Activated naive CD8-positive, alpha-beta T cell (primary cell): ENCODE measurements around the gene STXBP5L.
"Not testable (repeated sequence)": the region's sequence is repeated elsewhere in the genome, so short reads cannot be mapped to it uniquely, and the experiment has no call there.

Source experiments
- H3K27ac Mint-ChIP-seq: one replicate; pipeline ENCODE4 v1.8.0; 2021; ENCODE audit warnings: mixed read lengths
- H3K27me3 Mint-ChIP-seq: one replicate; pipeline ENCODE4 v1.8.0; 2021; ENCODE audit warnings: mixed read lengths
- H3K36me3 Mint-ChIP-seq: one replicate; pipeline ENCODE4 v1.8.0; 2021; ENCODE audit warnings: mixed read lengths
- H3K4me1 Mint-ChIP-seq: one replicate; pipeline ENCODE4 v1.8.0; 2021; ENCODE audit warnings: low read depth, mixed read lengths
- H3K4me3 Mint-ChIP-seq: one replicate; pipeline ENCODE4 v1.8.0; 2021; ENCODE audit warnings: mild to moderate bottlenecking, mixed read lengths
- H3K9me3 Mint-ChIP-seq: one replicate; pipeline ENCODE4 v1.8.0; 2021; ENCODE audit warnings: low read depth, mixed read lengths

The STXBP5L gene

GRCh38 chr3:121232309-121233225 is 324.6 kb downstream of the STXBP5L start:
- Mint-ChIP-seq H3K4me3 (no peak overlapping the region), H3K36me3 (no peaks in the 10 kb centered on the region), H3K27ac (no peak overlapping the region)

GRCh38 chr3:121243208-121243607 is 335.2 kb downstream of the STXBP5L start:
- Mint-ChIP-seq H3K27me3 (no peaks in the 10 kb centered on the region), H3K4me3 (no peak overlapping the region), H3K36me3 (no peaks in the 10 kb centered on the region), H3K4me1 (no peaks in the 10 kb centered on the region), H3K27ac (no peak overlapping the region), H3K9me3 (no peaks in the 10 kb centered on the region)

More at GRCh38 chr3:121232309-121233225, 324.6 kb downstream of the STXBP5L start:
- H3K9me3 Mint-ChIP-seq: no peaks in the 10 kb centered on the region
- no peaks in the 10 kb centered on the region for H3K4me1 Mint-ChIP-seq
- no peaks in the 10 kb centered on the region for H3K27me3 Mint-ChIP-seq

GRCh38 chr3:121252676-121253075 is 344.7 kb downstream of the STXBP5L start:
- H3K9me3 Mint-ChIP-seq: peaks cover 8% of the 10 kb centered on the region
- H3K36me3 Mint-ChIP-seq: no peaks in the 10 kb centered on the region
- no peak overlapping the region for H3K27ac Mint-ChIP-seq
- no peak overlapping the region for H3K4me3 Mint-ChIP-seq
- H3K4me1 Mint-ChIP-seq: no peaks in the 10 kb centered on the region
- peaks cover 1% of the 10 kb centered on the region for H3K27me3 Mint-ChIP-seq

GRCh38 chr3:121269389-121269788 is 361.4 kb downstream of the STXBP5L start:
- H3K36me3 Mint-ChIP-seq: no peaks in the 10 kb centered on the region
- H3K4me3 Mint-ChIP-seq: no peak overlapping the region
- H3K4me1 Mint-ChIP-seq: no peaks in the 10 kb centered on the region
- peaks cover 24% of the 10 kb centered on the region for H3K9me3 Mint-ChIP-seq
- H3K27me3 Mint-ChIP-seq: no peaks in the 10 kb centered on the region
- no peak overlapping the region for H3K27ac Mint-ChIP-seq

- Mint-ChIP-seq H3K4me3 (no peak overlapping the region), H3K27me3 (no peaks in the 10 kb centered on the region), H3K4me1 (no peaks in the 10 kb centered on the region), H3K36me3 (no peaks in the 10 kb centered on the region), H3K27ac (no peak overlapping the region), H3K9me3 (peaks cover 19% of the 10 kb centered on the region)
Observed at GRCh38 chr3:121274411-121274810, 366.4 kb downstream of the STXBP5L start.

- Mint-ChIP-seq H3K27me3 (no peaks in the 10 kb centered on the region), H3K36me3 (no peaks in the 10 kb centered on the region), H3K4me3 (no peak overlapping the region), H3K9me3 (no peaks in the 10 kb centered on the region), H3K27ac (no peak overlapping the region), H3K4me1 (no peaks in the 10 kb centered on the region)
Observed at GRCh38 chr3:121295452-121295851, 387.4 kb downstream of the STXBP5L start.

- H3K36me3 Mint-ChIP-seq: no peaks in the 10 kb centered on the region
- H3K4me3 Mint-ChIP-seq: no peak overlapping the region
- no peak overlapping the region for H3K27ac Mint-ChIP-seq
- no peaks in the 10 kb centered on the region for H3K9me3 Mint-ChIP-seq
- no peaks in the 10 kb centered on the region for H3K4me1 Mint-ChIP-seq
- no peaks in the 10 kb centered on the region for H3K27me3 Mint-ChIP-seq
Observed at GRCh38 chr3:121295979-121296378, 388.0 kb downstream of the STXBP5L start.

GRCh38 chr3:121324320-121324719 is 416.3 kb downstream of the STXBP5L start:
- Mint-ChIP-seq H3K27ac (no peak overlapping the region), H3K4me1 (no peaks in the 10 kb centered on the region), H3K9me3 (peaks cover 5% of the 10 kb centered on the region), H3K4me3 (no peak overlapping the region), H3K36me3 (no peaks in the 10 kb centered on the region), H3K27me3 (peaks cover 6% of the 10 kb centered on the region)

- no peak overlapping the region for H3K27ac Mint-ChIP-seq
Observed at GRCh38 chr3:121330118-121330517, 422.1 kb downstream of the STXBP5L start.

GRCh38 chr3:121330634-121331033 is 422.6 kb downstream of the STXBP5L start:
- Mint-ChIP-seq H3K9me3 (no peaks in the 10 kb centered on the region), H3K27ac (no peak overlapping the region), H3K36me3 (no peaks in the 10 kb centered on the region), H3K27me3 (peaks cover 6% of the 10 kb centered on the region), H3K4me3 (no peak overlapping the region), H3K4me1 (no peaks in the 10 kb centered on the region)

More at GRCh38 chr3:121330118-121330517, 422.1 kb downstream of the STXBP5L start:
- Mint-ChIP-seq H3K4me1 (no peaks in the 10 kb centered on the region), H3K36me3 (no peaks in the 10 kb centered on the region), H3K27me3 (peaks cover 6% of the 10 kb centered on the region), H3K9me3 (no peaks in the 10 kb centered on the region), H3K4me3 (no peak overlapping the region)

GRCh38 chr3:121355960-121356359 is 448.0 kb downstream of the STXBP5L start:
- not testable (repeated sequence) for H3K27me3 Mint-ChIP-seq, H3K4me3 Mint-ChIP-seq, H3K9me3 Mint-ChIP-seq, H3K27ac Mint-ChIP-seq, H3K4me1 Mint-ChIP-seq, H3K36me3 Mint-ChIP-seq

- Mint-ChIP-seq H3K9me3 (peaks cover 8% of the 10 kb centered on the region), H3K4me1 (no peaks in the 10 kb centered on the region)
Observed at GRCh38 chr3:121362035-121362734, 454.2 kb downstream of the STXBP5L start.

GRCh38 chr3:121388308-121388707 is 480.3 kb downstream of the STXBP5L start:
- not testable (repeated sequence) for H3K36me3 Mint-ChIP-seq, H3K27ac Mint-ChIP-seq, H3K9me3 Mint-ChIP-seq, H3K4me3 Mint-ChIP-seq, H3K4me1 Mint-ChIP-seq, H3K27me3 Mint-ChIP-seq

More at GRCh38 chr3:121362035-121362734, 454.2 kb downstream of the STXBP5L start:
- Mint-ChIP-seq H3K27ac (no peak overlapping the region), H3K36me3 (no peaks in the 10 kb centered on the region), H3K4me3 (no peak overlapping the region), H3K27me3 (peaks cover 2% of the 10 kb centered on the region)

GRCh38 chr3:121395967-121396366 is 488.0 kb downstream of the STXBP5L start:
- H3K9me3 Mint-ChIP-seq, H3K4me3 Mint-ChIP-seq, H3K36me3 Mint-ChIP-seq, H3K4me1 Mint-ChIP-seq, H3K27ac Mint-ChIP-seq: not testable (repeated sequence)
- H3K27me3 Mint-ChIP-seq: peaks cover 12% of the 10 kb centered on the region

- not testable (repeated sequence) for H3K9me3 Mint-ChIP-seq, H3K4me1 Mint-ChIP-seq, H3K4me3 Mint-ChIP-seq, H3K36me3 Mint-ChIP-seq, H3K27ac Mint-ChIP-seq
- peaks cover 11% of the 10 kb centered on the region for H3K27me3 Mint-ChIP-seq
Observed at GRCh38 chr3:121398051-121398450, 490.0 kb downstream of the STXBP5L start.
